ENCODE results near the gene NUDCD2. TPM values are rescaled to one million over a fixed set of nuclear protein-coding genes. Genes with fewer than 3 reads are reported as not detected.
A peak's percentile ranks its signal among the peaks of the same experiment; 100 is the strongest.

NUDCD2 gene
- total RNA-seq, 2 experiments from 2014 or later, result 30.0 to 67.6 TPM

DNA sequence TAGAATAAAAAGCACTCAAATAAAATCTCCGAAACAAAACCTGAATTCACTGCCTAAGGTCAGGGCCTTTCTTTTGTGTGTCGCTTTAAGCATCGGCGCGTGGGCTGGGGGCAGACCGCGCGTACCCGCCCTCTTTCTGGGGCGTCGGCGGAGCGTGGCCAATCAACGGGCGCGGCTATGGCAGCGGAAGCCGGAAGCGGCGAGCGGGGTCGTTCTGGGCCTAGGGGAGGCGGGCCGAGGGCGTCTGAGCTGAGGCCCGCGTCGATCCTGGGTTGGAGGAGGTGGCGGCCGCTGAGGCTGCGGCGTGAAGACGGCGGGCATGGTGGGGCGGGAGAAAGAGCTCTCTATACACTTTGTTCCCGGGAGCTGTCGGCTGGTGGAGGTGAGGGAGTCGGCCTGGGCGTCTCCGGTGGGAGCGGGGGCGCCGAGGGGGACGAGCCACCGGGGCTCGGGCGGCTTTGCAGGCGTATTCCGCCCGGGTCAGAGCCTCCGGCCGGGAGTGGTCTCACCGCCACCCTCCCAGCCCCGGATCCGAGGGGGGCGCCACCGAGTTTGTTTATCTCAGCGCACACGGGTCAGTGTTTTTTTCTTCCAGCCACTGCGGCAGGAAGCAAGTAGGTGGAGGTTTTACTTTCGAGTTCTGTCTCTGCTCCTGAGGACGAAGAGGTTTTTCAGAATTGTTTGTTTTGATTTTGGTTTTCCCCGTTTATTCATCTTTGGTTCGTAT lies 45.6 kb upstream of the NUDCD2 start, which contains the start of gene MAT2B:
MAT2B (plus strand) TSS at position 252 of the 727 bp plus-strand sequence; CDS start at position 320, 68 bp downstream.
- BruUV-seq (replicated peaks), result no TSS peak
- peak within 1 kb of the TSS; percentile 96 for H3K4me2 ChIP-seq (ENCODE audit: low read length)
- ChIA-PET CTCF (ENCODE audit: unreplicated experiment) (interaction anchor here (1.1 to 1.6 kb wide), 2 partner anchors 37 to 46 kb away, joined by 3 read pairs; no protein-coding TSS in a partner anchor), POLR2A (interaction anchor here (0.7 to 5.1 kb wide), 5 partner anchors 10 to 67 kb away, joined by 3 to 72 read pairs (median 5); partner anchors contain the start of genes CCNG1, HMMR and NUDCD2)
- peak within 1 kb of the TSS; percentile 75 for H3K27ac ChIP-seq (ENCODE audit: low read depth, low read length, poor library complexity, severe bottlenecking)
- H4K20me1 ChIP-seq (ENCODE audit: insufficient read depth, low read length), result peaks cover 13% of the 10 kb centered on the region
- no peaks in the 10 kb centered on the region for H3K9me3 ChIP-seq (ENCODE audit: low read length)
- no peak for TF ChIP-seq EZH2phosphoT487 (IDR thresholded peaks at IDR 0.05; ENCODE audit: borderline replicate concordance, low read depth, low read length)
- TF ChIP-seq, protein P1, sequence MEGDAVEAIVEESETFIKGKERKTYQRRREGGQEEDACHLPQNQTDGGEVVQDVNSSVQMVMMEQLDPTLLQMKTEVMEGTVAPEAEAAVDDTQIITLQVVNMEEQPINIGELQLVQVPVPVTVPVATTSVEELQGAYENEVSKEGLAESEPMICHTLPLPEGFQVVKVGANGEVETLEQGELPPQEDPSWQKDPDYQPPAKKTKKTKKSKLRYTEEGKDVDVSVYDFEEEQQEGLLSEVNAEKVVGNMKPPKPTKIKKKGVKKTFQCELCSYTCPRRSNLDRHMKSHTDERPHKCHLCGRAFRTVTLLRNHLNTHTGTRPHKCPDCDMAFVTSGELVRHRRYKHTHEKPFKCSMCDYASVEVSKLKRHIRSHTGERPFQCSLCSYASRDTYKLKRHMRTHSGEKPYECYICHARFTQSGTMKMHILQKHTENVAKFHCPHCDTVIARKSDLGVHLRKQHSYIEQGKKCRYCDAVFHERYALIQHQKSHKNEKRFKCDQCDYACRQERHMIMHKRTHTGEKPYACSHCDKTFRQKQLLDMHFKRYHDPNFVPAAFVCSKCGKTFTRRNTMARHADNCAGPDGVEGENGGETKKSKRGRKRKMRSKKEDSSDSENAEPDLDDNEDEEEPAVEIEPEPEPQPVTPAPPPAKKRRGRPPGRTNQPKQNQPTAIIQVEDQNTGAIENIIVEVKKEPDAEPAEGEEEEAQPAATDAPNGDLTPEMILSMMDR (conservative IDR thresholded peaks at IDR 0.05; ENCODE audit: low read length), result peak; percentile 81
- H3K4me3 ChIP-seq (ENCODE audit: low read depth, low read length, poor library complexity, severe bottlenecking), result peak within 1 kb of the TSS; percentile 78
- intact Hi-C loops (cut with micrococcal nuclease; ENCODE audit: unreplicated experiment), result loop anchor here (1.0 to 5.0 kb wide), 3 partner anchors 44 to 412 kb away; partner anchors contain the start of gene CCNG1
- peaks cover 68% of the 10 kb centered on the region for H3K79me2 ChIP-seq (ENCODE audit: insufficient read depth, low read depth, low read length)
- H3K4me1 ChIP-seq (ENCODE audit: insufficient read depth, low read length, poor library complexity, severe bottlenecking), result peaks cover 45% of the 10 kb centered on the region
- peaks cover 17% of the 10 kb centered on the region for H3K36me3 ChIP-seq (ENCODE audit: insufficient read depth, low read length)
- H3K9me2 ChIP-seq (ENCODE audit: insufficient read depth, low read length), result no peaks in the 10 kb centered on the region
- DNase-seq (ENCODE audit: low spot score), result peak; percentile 96
- peak within 1 kb of the TSS; percentile 99; the same call in 1 of the 2 replicates for H2AFZ ChIP-seq (ENCODE audit: low read length)

DNA sequence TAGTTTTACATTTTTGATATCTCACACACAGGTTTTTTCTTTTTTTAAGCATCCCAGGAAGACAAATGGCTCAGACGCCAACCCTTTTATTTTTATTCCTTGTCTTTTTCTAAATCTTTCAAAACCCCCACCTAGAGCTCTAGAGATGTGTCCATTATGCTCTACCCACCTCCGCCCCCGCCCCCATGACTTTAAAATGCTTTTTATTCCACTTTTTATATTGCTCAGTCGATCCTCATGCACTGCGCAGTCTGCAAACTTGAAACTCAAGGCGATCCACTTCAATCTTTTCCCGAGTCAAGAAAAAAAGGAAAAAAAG lies 45.1 kb upstream of the NUDCD2 start:
- no peak for DNase-seq (ENCODE audit: low spot score)
- peaks cover 63% of the 10 kb centered on the region for H3K79me2 ChIP-seq (ENCODE audit: insufficient read depth, low read depth, low read length)
- no peak for TF ChIP-seq EZH2phosphoT487 (IDR thresholded peaks at IDR 0.05; ENCODE audit: borderline replicate concordance, low read depth, low read length)
- TF ChIP-seq, protein P1 (conservative IDR thresholded peaks at IDR 0.05; ENCODE audit: low read length), result no peak
- peaks cover 16% of the 10 kb centered on the region for H3K36me3 ChIP-seq (ENCODE audit: insufficient read depth, low read length)
- ChIA-PET POLR2A (interaction anchor here (0.7 to 5.1 kb wide), 6 partner anchors 9 to 67 kb away, joined by 3 to 72 read pairs (median 5); partner anchors contain the start of genes CCNG1, HMMR and NUDCD2), CTCF (ENCODE audit: unreplicated experiment) (interaction anchor here (1.1 to 1.6 kb wide), 2 partner anchors 37 to 46 kb away, joined by 3 read pairs; no protein-coding TSS in a partner anchor)
- peaks cover 13% of the 10 kb centered on the region for H4K20me1 ChIP-seq (ENCODE audit: insufficient read depth, low read length)
- peak overlapping the region; percentile 89 for H3K4me2 ChIP-seq (ENCODE audit: low read length)
- intact Hi-C loops (cut with micrococcal nuclease; ENCODE audit: unreplicated experiment), result loop anchor here (1.0 to 5.0 kb wide), 3 partner anchors 44 to 412 kb away; partner anchors contain the start of gene CCNG1
- H3K27ac ChIP-seq (ENCODE audit: low read depth, low read length, poor library complexity, severe bottlenecking), result peak overlapping the region; percentile 75
- peaks cover 44% of the 10 kb centered on the region for H3K4me1 ChIP-seq (ENCODE audit: insufficient read depth, low read length, poor library complexity, severe bottlenecking)
- peak overlapping the region; percentile 99; the same call in 1 of the 2 replicates for H2AFZ ChIP-seq (ENCODE audit: low read length)
- H3K9me3 ChIP-seq (ENCODE audit: low read length), result no peaks in the 10 kb centered on the region
- BruUV-seq (replicated peaks), result TSS peak; percentile 97
- peak overlapping the region; percentile 78 for H3K4me3 ChIP-seq (ENCODE audit: low read depth, low read length, poor library complexity, severe bottlenecking)
- H3K9me2 ChIP-seq (ENCODE audit: insufficient read depth, low read length), result no peaks in the 10 kb centered on the region
